Upper lobe of right lung (tissue), 1 donor: ENCODE data around the gene COL18A1. TPM values are rescaled to one million over a fixed set of nuclear protein-coding genes. Genes with fewer than 3 reads are reported as not detected.
A peak's percentile ranks its signal among the peaks of the same experiment; 100 is the strongest.
"Not testable (repeated sequence)": the region's sequence is repeated elsewhere in the genome, so short reads cannot be mapped to it uniquely, and the experiment has no call there.

Experiments used
- ATAC-seq: fragments of 200-7000 bp; cut with Tn5 transposase; one replicate; pipeline ENCODE4 v1.9.1; 2020; ENCODE audit warnings: mild to moderate bottlenecking, moderate library complexity
- DNase-seq: peaks from one replicate; pipeline ENCODE4 v3.0.0-alpha.2; 2020
- H3K27ac ChIP-seq: fragments of 200-600 bp; one replicate; pipeline ENCODE4 v1.8.0; 2022
- H3K27me3 ChIP-seq: fragments of 200-600 bp; one replicate; pipeline ENCODE4 v1.8.0; 2022; ENCODE audit warnings: mild to moderate bottlenecking
- H3K36me3 ChIP-seq: fragments of 200-600 bp; one replicate; pipeline ENCODE4 v1.8.0; 2022
- H3K4me1 ChIP-seq: fragments of 200-600 bp; one replicate; pipeline ENCODE4 v1.8.0; 2022
- H3K4me3 ChIP-seq: fragments of 200-600 bp; one replicate; pipeline ENCODE4 v1.8.0; 2022; ENCODE audit warnings: mild to moderate bottlenecking
- H3K9me3 ChIP-seq: fragments of 200-600 bp; one replicate; pipeline ENCODE4 v1.8.0; 2022
- CTCF ChIP-seq: fragments of 200-600 bp; IDR thresholded peaks from one replicate; pipeline ENCODE4 v1.8.0; 2022; ENCODE audit warnings: antibody characterized with exemption
- intact Hi-C: fragments of 100-400 bp; cut with DNase I; formaldehyde crosslinking; loops from one replicate; pipeline ENCODE4 v1.11.0; 2022
- microRNA-seq: library from miRNA; unstranded; fragments of <30 nt; microRNA quantifications from one replicate; pipeline ENCODE4 v1.2.0, GENCODE V29; 2020; ENCODE audit warnings: borderline microRNAs expressed
- total RNA-seq: library from RNA; stranded (reverse); fragmentation: NEBNext Ultra II Directional; extraction: Animal tissue kit (Norgen Biotek cat#: 25700); gene quantifications from one replicate; pipeline ENCODE4 v1.2.1, GENCODE V29; 2021
- donor health status: DM: no; HTN: yes; CAD: no; lungs with severe emphysema.

COL18A1 gene
- total RNA-seq, 1 donor from 2014 or later, result 60.4 TPM

GRCh38 chr21:45560106-45561021 lies 155.4 kb downstream of the COL18A1 start:
- no peak for ATAC-seq
- H3K36me3 ChIP-seq, result no peaks in the 10 kb centered on the region
- DNase-seq, result peak; percentile 60
- no peaks in the 10 kb centered on the region for H3K4me1 ChIP-seq
- intact Hi-C loops, result no loop called here
- TF ChIP-seq CTCF, result no peak
- no peaks in the 10 kb centered on the region for H3K27me3 ChIP-seq
- H3K27ac ChIP-seq, result no peak overlapping the region
- no peaks in the 10 kb centered on the region for H3K9me3 ChIP-seq
- H3K4me3 ChIP-seq, result peak overlapping the region; percentile 42

GRCh38 chr21:45561241-45561640 lies 156.3 kb downstream of the COL18A1 start:
- DNase-seq, result peak; percentile 41
- intact Hi-C loops, H3K27ac ChIP-seq, ATAC-seq, H3K4me1 ChIP-seq, H3K27me3 ChIP-seq, H3K36me3 ChIP-seq, H3K9me3 ChIP-seq: not testable (repeated sequence)
- H3K4me3 ChIP-seq, result peak overlapping the region; percentile 42

GRCh38 chr21:45562402-45562801 lies 157.4 kb downstream of the COL18A1 start:
- Histone ChIP-seq H3K9me3 (no peaks in the 10 kb centered on the region), H3K4me1 (no peaks in the 10 kb centered on the region), H3K27ac (peak overlapping the region; percentile 36), H3K36me3 (no peaks in the 10 kb centered on the region), H3K4me3 (peak overlapping the region; percentile 42), H3K27me3 (no peaks in the 10 kb centered on the region)
- intact Hi-C loops, result no loop called here
- TF ChIP-seq CTCF, result no peak
- DNase-seq (no peak), ATAC-seq (peak; percentile 27)

- Histone ChIP-seq H3K4me1 (no peaks in the 10 kb centered on the region), H3K27me3 (no peaks in the 10 kb centered on the region), H3K27ac (peak overlapping the region; percentile 36), H3K36me3 (no peaks in the 10 kb centered on the region), H3K9me3 (no peaks in the 10 kb centered on the region), H3K4me3 (peak overlapping the region; percentile 42)
- ATAC-seq (peak; percentile 76), DNase-seq (no peak)
- intact Hi-C loops, result no loop called here
- no peak for TF ChIP-seq CTCF
Measured at GRCh38 chr21:45562965-45563364, 158.0 kb downstream of the COL18A1 start.

Small RNA genes lying within 50 kb of the gene (microRNA-seq; reads per million reads assigned to microRNA genes)
- 0.83 reads per million for gene MIR6815

Other genes with a start within 250 kb of the COL18A1 start
- gene POFUT2, start 117.3 kb upstream of the COL18A1 start, total RNA-seq, result 29.0 TPM
- 39.3 TPM for gene SLC19A1, start 137.3 kb downstream of the COL18A1 start, total RNA-seq
- gene PCBP3, start 238.6 kb downstream of the COL18A1 start, total RNA-seq, result 3.8 TPM